IgD-negative memory B cell (primary cell): ENCODE measurements around the gene USO1. TPM values are rescaled to one million over a fixed set of nuclear protein-coding genes. Genes with fewer than 3 reads are reported as not detected.
"Not testable (repeated sequence)": the region's sequence is repeated elsewhere in the genome, so short reads cannot be mapped to it uniquely, and the experiment has no call there.

Experiments used
- H3K27ac Mint-ChIP-seq, 3 donors: one replicate each; pipeline ENCODE4 v1.8.0; 2020 to 2022; ENCODE audit warnings: mild to moderate bottlenecking in 3 of 3, mixed read lengths in 3 of 3, moderate library complexity in 1 of 3
- H3K27me3 Mint-ChIP-seq: one replicate; pipeline ENCODE4 v1.8.0; 2021; ENCODE audit warnings: mixed read lengths
- H3K36me3 Mint-ChIP-seq: one replicate; pipeline ENCODE4 v1.8.0; 2020; ENCODE audit warnings: mild to moderate bottlenecking, mixed read lengths
- H3K4me1 Mint-ChIP-seq, 3 donors: one replicate each; pipeline ENCODE4 v1.8.0; 2020 to 2022; ENCODE audit warnings: mixed read lengths in 3 of 3, mild to moderate bottlenecking in 1 of 3
- H3K4me3 Mint-ChIP-seq, 4 donors: one replicate each; pipeline ENCODE4 v1.8.0; 2020 to 2022; ENCODE audit warnings: mild to moderate bottlenecking in 4 of 4, mixed read lengths in 4 of 4, moderate library complexity in 3 of 4
- H3K9me3 Mint-ChIP-seq, 3 donors: one replicate each; pipeline ENCODE4 v1.8.0; 2020 to 2021; ENCODE audit warnings: mixed read lengths in 3 of 3, mild to moderate bottlenecking in 1 of 3
- polyA plus RNA-seq: library from polyadenylated mRNA; unstranded; fragments of 300-500 nt; fragmentation: Illumina TruSeq; gene quantifications from one replicate; pipeline ENCODE4 v1.2.3, GENCODE V29; 2021

Gene USO1
- polyA plus RNA-seq, 1 donor from 2014 or later: 18.6 TPM

GRCh38 chr4:75698162-75698962, 26.0 kb upstream of the USO1 start:
- peaks cover 20 to 30% (median 25%) of the 10 kb centered on the region in 3 donors for H3K4me1 Mint-ChIP-seq
- H3K9me3 Mint-ChIP-seq: no peaks in the 10 kb centered on the region
- peak overlapping the region; percentile 81 to 97 (median 97) for H3K27ac Mint-ChIP-seq
- H3K27me3 Mint-ChIP-seq: no peaks in the 10 kb centered on the region
- peaks cover 7% of the 10 kb centered on the region for H3K36me3 Mint-ChIP-seq
- H3K4me3 Mint-ChIP-seq: peak overlapping the region in 3 of 4 donors; percentile 44 to 85 (median 80)

- peaks cover 20 to 31% (median 25%) of the 10 kb centered on the region in 3 donors for H3K4me1 Mint-ChIP-seq
- peak overlapping the region; percentile 81 to 97 (median 97) for H3K27ac Mint-ChIP-seq
- peak overlapping the region in 3 of 4 donors; percentile 44 to 85 (median 80) for H3K4me3 Mint-ChIP-seq
- no peaks in the 10 kb centered on the region for H3K9me3 Mint-ChIP-seq
- no peaks in the 10 kb centered on the region for H3K27me3 Mint-ChIP-seq
- peaks cover 6% of the 10 kb centered on the region for H3K36me3 Mint-ChIP-seq
Observed at GRCh38 chr4:75698963-75699228, 25.5 kb upstream of the USO1 start.

GRCh38 chr4:75699299-75699698, 25.1 kb upstream of the USO1 start:
- no peaks in the 10 kb centered on the region for H3K27me3 Mint-ChIP-seq
- peak overlapping the region in 3 of 4 donors; percentile 44 to 85 (median 80) for H3K4me3 Mint-ChIP-seq
- H3K9me3 Mint-ChIP-seq: no peaks in the 10 kb centered on the region
- peaks cover 20 to 29% (median 25%) of the 10 kb centered on the region in 3 donors for H3K4me1 Mint-ChIP-seq
- H3K27ac Mint-ChIP-seq: peak overlapping the region; percentile 81 to 97 (median 97)
- H3K36me3 Mint-ChIP-seq: peaks cover 3% of the 10 kb centered on the region

GRCh38 chr4:75702919-75703411, 21.4 kb upstream of the USO1 start:
- H3K9me3 Mint-ChIP-seq: no peaks in the 10 kb centered on the region
- no peak overlapping the region for H3K4me3 Mint-ChIP-seq
- no peaks in the 10 kb centered on the region for H3K27me3 Mint-ChIP-seq
- peaks cover 3% of the 10 kb centered on the region for H3K36me3 Mint-ChIP-seq
- peaks cover 16 to 17% (median 16%) of the 10 kb centered on the region in 3 donors for H3K4me1 Mint-ChIP-seq
- H3K27ac Mint-ChIP-seq: no peak overlapping the region

GRCh38 chr4:75705198-75705977, 19.0 kb upstream of the USO1 start:
- H3K4me3 Mint-ChIP-seq: no peak overlapping the region
- peaks cover 2% of the 10 kb centered on the region for H3K36me3 Mint-ChIP-seq
- no peaks in the 10 kb centered on the region for H3K27me3 Mint-ChIP-seq
- H3K9me3 Mint-ChIP-seq: no peaks in the 10 kb centered on the region
- H3K27ac Mint-ChIP-seq: no peak overlapping the region
- peaks cover 5 to 10% (median 8%) of the 10 kb centered on the region in 3 donors for H3K4me1 Mint-ChIP-seq

- H3K27ac Mint-ChIP-seq: peak overlapping the region in 1 of 3 donors; percentile 67
Observed at GRCh38 chr4:75708218-75708691, 16.1 kb upstream of the USO1 start.

GRCh38 chr4:75710246-75710645, 14.1 kb upstream of the USO1 start:
- no peak overlapping the region for H3K27ac Mint-ChIP-seq
- peaks cover 5 to 9% (median 8%) of the 10 kb centered on the region in 3 donors for H3K4me1 Mint-ChIP-seq

More at GRCh38 chr4:75708218-75708691, 16.1 kb upstream of the USO1 start:
- Mint-ChIP-seq H3K4me3 (no peak overlapping the region), H3K27me3 (no peaks in the 10 kb centered on the region), H3K4me1 (peaks cover 5 to 10% (median 8%) of the 10 kb centered on the region in 3 donors), H3K36me3 (no peaks in the 10 kb centered on the region), H3K9me3 (no peaks in the 10 kb centered on the region)

GRCh38 chr4:75714011-75714410, 10.4 kb upstream of the USO1 start:
- H3K4me3 Mint-ChIP-seq: no peak overlapping the region

More at GRCh38 chr4:75710246-75710645, 14.1 kb upstream of the USO1 start:
- Mint-ChIP-seq H3K9me3 (no peaks in the 10 kb centered on the region), H3K27me3 (no peaks in the 10 kb centered on the region), H3K4me3 (no peak overlapping the region), H3K36me3 (no peaks in the 10 kb centered on the region)

GRCh38 chr4:75714704-75715103, 9.7 kb upstream of the USO1 start:
- Mint-ChIP-seq H3K9me3 (no peaks in the 10 kb centered on the region), H3K4me3 (no peak overlapping the region), H3K27ac (no peak overlapping the region), H3K27me3 (no peaks in the 10 kb centered on the region), H3K4me1 (peaks cover 0 to 9% (median 6%) of the 10 kb centered on the region in 3 donors), H3K36me3 (peaks cover 7% of the 10 kb centered on the region)

More at GRCh38 chr4:75714011-75714410, 10.4 kb upstream of the USO1 start:
- Mint-ChIP-seq H3K27ac (no peak overlapping the region), H3K27me3 (no peaks in the 10 kb centered on the region), H3K9me3 (no peaks in the 10 kb centered on the region), H3K36me3 (peaks cover 5% of the 10 kb centered on the region), H3K4me1 (peaks cover 0 to 10% (median 8%) of the 10 kb centered on the region in 3 donors)

- Mint-ChIP-seq H3K36me3 (peaks cover 8% of the 10 kb centered on the region), H3K9me3 (no peaks in the 10 kb centered on the region), H3K27ac (no peak overlapping the region), H3K4me1 (peaks cover 0 to 9% (median 5%) of the 10 kb centered on the region in 3 donors), H3K4me3 (no peak overlapping the region), H3K27me3 (no peaks in the 10 kb centered on the region)
Observed at GRCh38 chr4:75715105-75715799, 9.1 kb upstream of the USO1 start.

GRCh38 chr4:75716054-75716453, 8.3 kb upstream of the USO1 start:
- H3K9me3 Mint-ChIP-seq, H3K4me3 Mint-ChIP-seq, H3K27me3 Mint-ChIP-seq, H3K36me3 Mint-ChIP-seq, H3K27ac Mint-ChIP-seq, H3K4me1 Mint-ChIP-seq: not testable (repeated sequence)

- H3K4me3 Mint-ChIP-seq: no peak overlapping the region
- peaks cover 0 to 12% (median 5%) of the 10 kb centered on the region in 3 donors for H3K4me1 Mint-ChIP-seq
- H3K27ac Mint-ChIP-seq: no peak overlapping the region
- no peaks in the 10 kb centered on the region for H3K9me3 Mint-ChIP-seq
- no peaks in the 10 kb centered on the region for H3K27me3 Mint-ChIP-seq
- H3K36me3 Mint-ChIP-seq: peaks cover 8% of the 10 kb centered on the region
Observed at GRCh38 chr4:75717408-75717807, 7.0 kb upstream of the USO1 start.

GRCh38 chr4:75718529-75718928, 5.8 kb upstream of the USO1 start:
- no peaks in the 10 kb centered on the region for H3K27me3 Mint-ChIP-seq
- H3K4me1 Mint-ChIP-seq: peaks cover 8 to 19% (median 13%) of the 10 kb centered on the region in 3 donors
- peaks cover 8% of the 10 kb centered on the region for H3K36me3 Mint-ChIP-seq
- H3K9me3 Mint-ChIP-seq: no peaks in the 10 kb centered on the region
- H3K4me3 Mint-ChIP-seq: peak overlapping the region in 2 of 4 donors; percentile 46 to 61
- H3K27ac Mint-ChIP-seq: peak overlapping the region in 2 of 3 donors; percentile 80 to 81

- H3K36me3 Mint-ChIP-seq: peaks cover 5% of the 10 kb centered on the region
- H3K27me3 Mint-ChIP-seq: no peaks in the 10 kb centered on the region
- peaks cover 31 to 41% (median 36%) of the 10 kb centered on the region in 3 donors for H3K4me1 Mint-ChIP-seq
- no peaks in the 10 kb centered on the region for H3K9me3 Mint-ChIP-seq
- no peak overlapping the region for H3K4me3 Mint-ChIP-seq
- peak overlapping the region in 1 of 3 donors; percentile 39 for H3K27ac Mint-ChIP-seq
Observed at GRCh38 chr4:75722417-75722816, 2.0 kb upstream of the USO1 start.
